Activated CD4-positive, alpha-beta T cell treated with anti-CD3 and anti-CD28 coated beads, Interleukin-2, amount 10 ng/mL, durations not matched to agents 7 days and 5 days (primary cell): ENCODE results near the gene SLC26A9. TPM values are rescaled to one million over a fixed set of nuclear protein-coding genes. Genes with fewer than 3 reads are reported as not detected.
"Not testable (repeated sequence)": the region's sequence is repeated elsewhere in the genome, so short reads cannot be mapped to it uniquely, and the experiment has no call there.

Experiments
- CTCF ChIA-PET: fragments of 350-600 bp; sonication (Branson Sonifier 250); formaldehyde crosslinking; loops from one replicate; lab custom pipeline; 2021; ENCODE audit warnings: antibody characterized with exemption; lab: Charles Lee
- POLR2A ChIA-PET: fragments of 350-600 bp; sonication (Branson Sonifier 250); formaldehyde crosslinking; loops from one replicate; lab custom pipeline; 2021; ENCODE audit warnings: antibody characterized with exemption; lab: Charles Lee
- DNase-seq: peaks from one replicate; pipeline ENCODE4 v3.0.0-alpha.2; 2020
- H3K27ac Mint-ChIP-seq: one replicate; pipeline ENCODE4 v1.8.0; 2021; ENCODE audit warnings: mild to moderate bottlenecking, moderate library complexity, mixed read lengths
- H3K27me3 Mint-ChIP-seq: one replicate; pipeline ENCODE4 v1.8.0; 2021; ENCODE audit warnings: mixed read lengths
- H3K36me3 Mint-ChIP-seq: one replicate; pipeline ENCODE4 v1.8.0; 2021; ENCODE audit warnings: low read depth, mixed read lengths
- H3K4me1 Mint-ChIP-seq: one replicate; pipeline ENCODE4 v1.8.0; 2021; ENCODE audit warnings: mixed read lengths
- H3K4me3 Mint-ChIP-seq: one replicate; pipeline ENCODE4 v1.8.0; 2021; ENCODE audit warnings: mild to moderate bottlenecking, moderate library complexity, mixed read lengths
- H3K9me3 Mint-ChIP-seq: one replicate; pipeline ENCODE4 v1.8.0; 2021; ENCODE audit warnings: mixed read lengths
- total RNA-seq, 2 experiments: library from RNA; stranded (reverse); gene quantifications; one replicate each; pipeline ENCODE4 v1.2.3, GENCODE V29; 2021

The SLC26A9 gene
- total RNA-seq, 2 experiments from 2014 or later, result not detected

DNA sequence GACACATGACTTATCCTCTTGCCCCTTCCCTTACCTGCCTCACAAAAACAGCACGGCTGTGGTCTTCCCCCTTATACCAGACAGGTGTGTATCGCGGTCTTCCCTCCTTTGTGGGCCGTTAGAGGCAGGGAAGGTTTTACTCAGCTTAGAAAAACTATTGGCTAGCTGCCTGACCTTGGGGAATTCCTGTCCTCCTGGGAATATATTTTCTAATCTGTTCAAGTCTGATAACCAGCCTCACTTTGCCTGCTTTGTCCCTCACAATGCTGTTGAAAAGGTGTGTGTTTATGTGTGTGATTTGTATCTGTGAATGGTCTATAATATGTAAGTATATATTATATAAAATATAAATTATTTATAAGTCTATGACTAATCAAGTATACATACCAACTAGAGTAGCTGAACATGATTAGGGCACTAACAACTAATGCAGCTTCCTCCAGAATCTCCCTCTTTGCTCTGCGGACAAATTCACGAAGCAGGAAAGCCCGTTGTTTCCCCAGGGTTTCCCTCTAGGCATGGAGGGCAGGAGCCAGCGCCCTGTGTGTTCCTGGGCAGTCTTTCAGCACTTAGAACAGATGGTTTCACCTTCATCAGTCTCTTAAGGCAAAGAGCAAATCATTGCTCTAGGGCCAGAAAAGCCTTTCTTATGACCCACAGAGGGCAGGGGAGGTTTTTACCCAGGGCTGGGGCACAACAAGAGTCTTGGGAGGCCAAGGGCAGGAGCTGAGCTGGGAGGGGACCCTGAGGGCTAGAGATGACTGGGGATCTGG, 25.6 kb downstream of the SLC26A9 start:
- H3K9me3 Mint-ChIP-seq, result no peaks in the 10 kb centered on the region
- H3K36me3 Mint-ChIP-seq, result no peaks in the 10 kb centered on the region
- ChIA-PET POLR2A (interaction anchor here (1.3 kb wide), 1 partner anchor 60 kb away, joined by 3 read pairs; no protein-coding TSS in a partner anchor), CTCF (interaction anchor here (0.6 to 7.9 kb wide), 5 partner anchors 22 to 256 kb away, joined by 3 to 73 read pairs (median 4); no protein-coding TSS in a partner anchor)
- H3K27me3 Mint-ChIP-seq, result peaks cover 5% of the 10 kb centered on the region
- no peak for DNase-seq
- peaks cover 2% of the 10 kb centered on the region for H3K4me1 Mint-ChIP-seq
- no peak overlapping the region for H3K4me3 Mint-ChIP-seq
- no peak overlapping the region for H3K27ac Mint-ChIP-seq

DNA sequence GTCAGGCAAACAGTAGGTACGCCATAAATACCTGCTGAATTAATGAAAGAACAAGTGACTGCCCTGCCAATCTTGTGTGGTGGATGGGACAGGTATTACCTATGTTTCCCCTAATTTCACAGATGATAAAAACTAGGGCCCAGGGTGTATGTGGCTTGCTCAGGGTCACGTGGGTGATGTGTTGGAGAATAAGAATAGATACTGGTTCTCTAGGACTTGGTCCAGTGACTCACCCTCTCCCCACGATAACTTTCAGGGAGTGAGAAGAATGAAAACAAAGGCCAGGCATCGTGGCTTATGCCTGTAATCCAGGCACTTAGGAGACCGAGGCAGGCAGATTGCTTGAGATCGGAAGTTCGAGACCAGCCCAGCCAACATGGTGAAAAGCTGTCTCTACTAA, 26.7 kb downstream of the SLC26A9 start:
- POLR2A ChIA-PET, result no interaction called here

GRCh38 chr1:205915354-205915990, 27.8 kb downstream of the SLC26A9 start:
- Mint-ChIP-seq H3K4me1 (peaks cover 2% of the 10 kb centered on the region), H3K27ac (no peak overlapping the region), H3K27me3 (peaks cover 10% of the 10 kb centered on the region), H3K36me3 (no peaks in the 10 kb centered on the region), H3K4me3 (no peak overlapping the region), H3K9me3 (no peaks in the 10 kb centered on the region)
- ChIA-PET POLR2A (no interaction called here), CTCF (interaction anchor here (1.2 to 7.9 kb wide), 2 partner anchors 63 to 107 kb away, joined by 3 to 73 read pairs; no protein-coding TSS in a partner anchor)
- DNase-seq, result no peak

More for the DNA sequence above, 26.7 kb downstream of the SLC26A9 start:
- Mint-ChIP-seq H3K27me3 (peaks cover 10% of the 10 kb centered on the region), H3K4me3 (no peak overlapping the region), H3K4me1 (peaks cover 2% of the 10 kb centered on the region), H3K9me3 (no peaks in the 10 kb centered on the region), H3K27ac (no peak overlapping the region), H3K36me3 (no peaks in the 10 kb centered on the region)
- CTCF ChIA-PET, result interaction anchor here (7.9 kb wide), 1 partner anchor 62 kb away, joined by 73 read pairs; no protein-coding TSS in a partner anchor
- no peak for DNase-seq

DNA sequence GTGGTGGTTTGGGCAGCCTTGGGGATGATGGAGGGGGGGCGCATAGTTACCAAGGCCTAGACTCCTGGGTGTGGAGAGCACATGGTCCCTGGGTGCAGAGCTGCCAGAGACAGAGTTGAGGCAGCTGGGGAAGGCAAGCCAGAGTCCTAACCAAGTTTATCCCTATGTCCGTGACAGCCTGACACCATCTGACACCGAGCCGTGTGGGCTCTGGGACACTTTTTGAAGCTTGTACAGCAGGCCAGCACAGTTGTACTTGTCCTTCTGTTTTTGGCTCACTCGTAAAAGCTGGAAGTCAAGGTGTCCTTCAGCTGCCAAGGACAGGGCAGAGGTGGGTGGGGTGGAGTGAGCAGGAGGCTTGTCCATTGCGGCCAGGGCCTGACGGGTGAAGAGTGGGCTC, 28.5 kb downstream of the SLC26A9 start:
- no peaks in the 10 kb centered on the region for H3K36me3 Mint-ChIP-seq
- H3K9me3 Mint-ChIP-seq, result no peaks in the 10 kb centered on the region
- ChIA-PET POLR2A (no interaction called here), CTCF (interaction anchor here (1.0 to 7.9 kb wide), 4 partner anchors 64 to 167 kb away, joined by 3 to 73 read pairs (median 3); no protein-coding TSS in a partner anchor)
- no peak for DNase-seq
- H3K4me1 Mint-ChIP-seq, result peaks cover 2% of the 10 kb centered on the region
- H3K27me3 Mint-ChIP-seq, result peaks cover 12% of the 10 kb centered on the region
- H3K4me3 Mint-ChIP-seq, result no peak overlapping the region
- H3K27ac Mint-ChIP-seq, result no peak overlapping the region

- Mint-ChIP-seq H3K36me3 (no peaks in the 10 kb centered on the region), H3K27me3 (peaks cover 12% of the 10 kb centered on the region), H3K4me1 (peaks cover 2% of the 10 kb centered on the region), H3K27ac (no peak overlapping the region), H3K4me3 (no peak overlapping the region), H3K9me3 (no peaks in the 10 kb centered on the region)
- POLR2A ChIA-PET, result no interaction called here
- CTCF ChIA-PET, result interaction anchor here (1.0 to 1.3 kb wide), 2 partner anchors 72 to 168 kb away, joined by 3 read pairs; no protein-coding TSS in a partner anchor
- no peak for DNase-seq
Observed at GRCh38 chr1:205914155-205914507, 29.1 kb downstream of the SLC26A9 start.

DNA sequence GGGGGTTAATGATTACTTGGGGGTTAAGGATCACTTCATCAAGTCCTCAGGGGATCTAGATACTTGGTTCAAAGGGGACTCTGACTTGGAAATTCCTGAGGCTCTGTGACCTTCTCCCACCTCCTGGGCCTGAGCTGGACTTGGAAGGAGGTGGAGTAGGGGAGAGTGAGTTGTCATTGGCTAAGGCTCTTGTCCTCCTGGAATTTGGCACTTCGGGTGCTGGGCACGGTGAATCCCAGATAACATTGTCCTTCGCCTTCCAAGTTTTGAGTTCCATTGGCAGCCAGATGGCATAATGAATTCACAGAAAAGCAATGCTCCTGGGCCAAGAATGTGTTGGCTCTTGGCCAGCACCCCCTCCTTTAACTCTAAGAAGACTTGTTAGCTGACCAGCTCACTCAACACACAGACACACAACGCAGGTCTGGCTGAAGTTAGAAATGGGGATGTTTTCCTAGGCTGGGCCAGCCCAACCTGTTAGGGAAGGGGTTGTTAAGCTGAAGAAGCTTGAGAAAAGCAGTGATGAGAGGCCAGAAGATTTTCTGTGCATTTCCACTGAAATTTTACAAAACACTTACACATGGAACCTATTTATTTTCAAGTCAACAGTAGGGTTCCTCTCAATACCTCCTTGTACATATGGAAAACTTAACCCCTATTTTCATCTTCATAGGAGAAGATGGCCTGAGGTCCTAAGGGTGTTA, 29.7 kb downstream of the SLC26A9 start:
- peaks cover 15% of the 10 kb centered on the region for H3K27me3 Mint-ChIP-seq

DNA sequence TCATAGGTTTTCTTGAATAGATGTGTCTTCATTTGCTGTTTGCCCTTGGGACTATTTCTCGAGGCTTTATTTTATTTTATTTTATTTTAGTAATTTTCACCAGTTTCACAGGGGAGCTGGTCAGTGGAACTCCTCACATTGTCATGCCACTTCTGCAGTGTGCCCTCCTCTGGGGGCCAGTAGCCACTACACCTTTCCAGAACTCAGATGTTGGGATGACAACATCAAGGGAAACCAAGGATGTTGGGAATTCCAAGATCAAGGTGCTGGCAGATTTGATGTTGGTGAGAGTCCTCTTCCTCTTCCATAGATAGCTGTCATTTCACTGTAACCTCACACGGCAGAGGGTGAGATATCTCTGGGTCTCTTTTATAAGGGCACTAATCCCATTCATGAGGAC, 35.5 kb downstream of the SLC26A9 start:
- ChIA-PET CTCF (interaction anchor here (0.9 to 1.1 kb wide), 2 partner anchors 69 to 77 kb away, joined by 3 to 4 read pairs; no protein-coding TSS in a partner anchor), POLR2A (no interaction called here)
- Mint-ChIP-seq H3K27ac (no peak overlapping the region), H3K27me3 (peaks cover 22% of the 10 kb centered on the region), H3K4me1 (no peaks in the 10 kb centered on the region), H3K4me3 (no peak overlapping the region), H3K9me3 (peaks cover 2% of the 10 kb centered on the region), H3K36me3 (no peaks in the 10 kb centered on the region)
- DNase-seq, result no peak

More for the DNA sequence above, 29.7 kb downstream of the SLC26A9 start:
- Mint-ChIP-seq H3K4me1 (peaks cover 2% of the 10 kb centered on the region), H3K9me3 (no peaks in the 10 kb centered on the region), H3K36me3 (no peaks in the 10 kb centered on the region), H3K27ac (no peak overlapping the region), H3K4me3 (no peak overlapping the region)
- no peak for DNase-seq
- CTCF ChIA-PET, result interaction anchor here (1.0 to 1.3 kb wide), 2 partner anchors 72 to 168 kb away, joined by 3 read pairs; no protein-coding TSS in a partner anchor
- POLR2A ChIA-PET, result no interaction called here

GRCh38 chr1:205905095-205905494, 38.2 kb downstream of the SLC26A9 start:
- POLR2A ChIA-PET, H3K36me3 Mint-ChIP-seq, H3K4me1 Mint-ChIP-seq, H3K9me3 Mint-ChIP-seq, CTCF ChIA-PET, H3K4me3 Mint-ChIP-seq, H3K27ac Mint-ChIP-seq, DNase-seq: not testable (repeated sequence)
- H3K27me3 Mint-ChIP-seq, result peaks cover 34% of the 10 kb centered on the region

GRCh38 chr1:205896351-205896750, 46.9 kb downstream of the SLC26A9 start:
- Mint-ChIP-seq H3K4me1 (peaks cover 2% of the 10 kb centered on the region), H3K27me3 (peaks cover 45% of the 10 kb centered on the region), H3K36me3 (no peaks in the 10 kb centered on the region), H3K9me3 (peaks cover 5% of the 10 kb centered on the region), H3K4me3 (no peak overlapping the region), H3K27ac (no peak overlapping the region)
- ChIA-PET POLR2A (no interaction called here), CTCF (interaction anchor here (0.6 kb wide), 1 partner anchor 136 kb away, joined by 3 read pairs; no protein-coding TSS in a partner anchor)
- no peak for DNase-seq

DNA sequence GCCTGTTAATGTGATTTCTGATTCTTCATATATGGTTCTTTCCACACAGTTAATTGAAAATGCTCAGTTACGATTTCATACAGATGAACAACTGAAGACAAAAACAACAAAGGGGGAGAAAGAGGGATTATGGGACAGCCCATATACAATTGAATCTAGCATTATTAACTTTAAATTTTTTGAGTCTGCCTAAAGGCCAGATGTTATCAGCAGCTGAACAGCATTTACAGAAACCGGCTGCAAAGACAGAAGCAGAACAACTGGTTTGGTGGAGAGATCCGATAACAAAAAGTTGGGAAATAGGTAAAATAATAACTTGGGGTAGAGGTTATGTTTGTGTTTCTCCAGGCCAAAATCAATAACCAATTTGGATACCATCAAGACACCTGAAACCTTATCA, 49.1 kb downstream of the SLC26A9 start:
- H3K4me3 Mint-ChIP-seq, H3K4me1 Mint-ChIP-seq, POLR2A ChIA-PET, CTCF ChIA-PET, DNase-seq, H3K27ac Mint-ChIP-seq, H3K9me3 Mint-ChIP-seq, H3K36me3 Mint-ChIP-seq: not testable (repeated sequence)
- H3K27me3 Mint-ChIP-seq, result peaks cover 51% of the 10 kb centered on the region

DNA sequence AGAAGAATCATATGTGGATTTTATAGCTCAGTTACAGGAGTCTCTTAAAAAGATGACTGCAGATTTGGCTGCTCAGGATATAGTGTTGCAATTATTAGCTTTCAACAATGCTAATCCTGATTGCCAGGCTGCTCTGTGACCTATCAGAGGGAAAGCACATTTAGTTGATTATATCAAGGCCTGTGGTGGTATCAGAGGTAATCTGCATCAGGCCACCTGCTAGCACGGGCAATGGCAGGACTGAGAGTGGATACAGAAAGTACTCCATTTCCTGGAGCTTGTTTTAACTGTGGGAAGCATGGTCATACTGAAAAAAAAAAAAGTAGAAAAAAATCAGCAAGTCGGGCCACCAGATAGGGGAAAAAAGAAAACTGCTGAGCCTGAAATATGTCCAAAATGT, 51.1 kb downstream of the SLC26A9 start:
- H3K27ac Mint-ChIP-seq, CTCF ChIA-PET, POLR2A ChIA-PET, H3K9me3 Mint-ChIP-seq, DNase-seq, H3K4me3 Mint-ChIP-seq, H3K36me3 Mint-ChIP-seq: not testable (repeated sequence)
- Mint-ChIP-seq H3K27me3 (peaks cover 49% of the 10 kb centered on the region), H3K4me1 (peaks cover 13% of the 10 kb centered on the region)

GRCh38 chr1:205891481-205891880, 51.8 kb downstream of the SLC26A9 start:
- CTCF ChIA-PET, result interaction anchor here (0.7 kb wide), 1 partner anchor 769 kb away, joined by 3 read pairs; no protein-coding TSS in a partner anchor
- POLR2A ChIA-PET, H3K27ac Mint-ChIP-seq, DNase-seq, H3K9me3 Mint-ChIP-seq, H3K36me3 Mint-ChIP-seq, H3K4me3 Mint-ChIP-seq: not testable (repeated sequence)
- H3K27me3 Mint-ChIP-seq, result peaks cover 49% of the 10 kb centered on the region
- peaks cover 13% of the 10 kb centered on the region for H3K4me1 Mint-ChIP-seq
